OCI-LY7 (cell line): ENCODE results near the gene KIRREL3. TPM values are rescaled to one million over a fixed set of nuclear protein-coding genes. Genes with fewer than 3 reads are reported as not detected.

Experiments
- BruUV-seq: library from RNA; stranded (reverse); fragments of 400-500 nt; replicated peaks from 2 replicates; lab custom pipeline; 2021; lab: Mats Ljungman, UMichigan
- CTCF ChIA-PET: fragments of 300-600 bp; sonication (Branson Sonifier 250); formaldehyde crosslinking; loops from one replicate; lab custom pipeline; 2022; ENCODE audit warnings: antibody characterized with exemption; ENCODE audit not compliant: unreplicated experiment; lab: Charles Lee
- POLR2A ChIA-PET: fragments of 300-600 bp; sonication (Branson Sonifier 250); formaldehyde crosslinking; loops from one replicate; lab custom pipeline; 2022; ENCODE audit warnings: antibody characterized with exemption; lab: Charles Lee
- DNase-seq: peaks from one replicate; pipeline ENCODE4 v3.0.0-alpha.2; 2015; ENCODE audit warnings: low spot score
- H2AFZ ChIP-seq: fragments of 200-600 bp; sonication (generic), shearing (Covaris generic); 2 replicates; pipeline ENCODE4 v1.6.1; 2014; ENCODE audit warnings: mild to moderate bottlenecking, antibody characterized with exemption, low read length, moderate library complexity
- H3K27ac ChIP-seq: fragments of 200-600 bp; sonication (generic); 2 replicates; pipeline ENCODE4 v1.5.1; 2014; ENCODE audit warnings: mixed run types, low read depth, mild to moderate bottlenecking, moderate library complexity, low read length, inconsistent platforms; ENCODE audit not compliant: poor library complexity, severe bottlenecking
- H3K36me3 ChIP-seq: fragments of 200-600 bp; sonication (generic); 2 replicates; pipeline ENCODE4 v1.6.1; 2014; ENCODE audit warnings: mild to moderate bottlenecking, antibody characterized with exemption, low read length, moderate library complexity, mixed read lengths; ENCODE audit not compliant: insufficient read depth
- H3K4me1 ChIP-seq: fragments of 200-600 bp; sonication (generic); 2 replicates; pipeline ENCODE4 v1.5.1; 2014; ENCODE audit warnings: mild to moderate bottlenecking, low read length; ENCODE audit not compliant: insufficient read depth, poor library complexity, severe bottlenecking
- H3K4me2 ChIP-seq: fragments of 200-600 bp; sonication (generic); 2 replicates; pipeline ENCODE4 v1.6.1; 2014; ENCODE audit warnings: mild to moderate bottlenecking, low read length
- H3K4me3 ChIP-seq: fragments of 200-600 bp; sonication (generic); 2 replicates; pipeline ENCODE4 v1.5.1; 2014; ENCODE audit warnings: mild to moderate bottlenecking, low read depth, low read length; ENCODE audit not compliant: poor library complexity, severe bottlenecking
- H3K79me2 ChIP-seq: fragments of 200-600 bp; sonication (generic); 2 replicates; pipeline ENCODE4 v1.6.1; 2016; ENCODE audit warnings: low read depth, mild to moderate bottlenecking, low read length, moderate library complexity, mixed read lengths; ENCODE audit not compliant: insufficient read depth
- H3K9me2 ChIP-seq: fragments of 200-600 bp; sonication (generic); 2 replicates; pipeline ENCODE4 v1.6.1; 2016; ENCODE audit warnings: mild to moderate bottlenecking, low read length, mixed read lengths; ENCODE audit not compliant: insufficient read depth
- H3K9me3 ChIP-seq: fragments of 200-600 bp; sonication (generic); 2 replicates; pipeline ENCODE4 v1.6.1; 2014; ENCODE audit warnings: mild to moderate bottlenecking, mixed run types, low read length, mixed read lengths
- H4K20me1 ChIP-seq: fragments of 200-600 bp; sonication (generic); 2 replicates; pipeline ENCODE4 v1.6.1; 2014; ENCODE audit warnings: mild to moderate bottlenecking, antibody characterized with exemption, low read length, moderate library complexity, mixed read lengths; ENCODE audit not compliant: insufficient read depth
- EZH2phosphoT487 ChIP-seq: fragments of 200-600 bp; sonication (generic); IDR thresholded peaks from 2 replicates; pipeline ENCODE4 v1.6.1; 2018; ENCODE audit warnings: low read depth, borderline replicate concordance, mild to moderate bottlenecking, mixed run types, antibody characterized with exemption, low read length, moderate library complexity, mixed read lengths
- intact Hi-C: fragments of 100-400 bp; cut with micrococcal nuclease; formaldehyde crosslinking; loops from one replicate; pipeline ENCODE4 v1.10.0; 2022; ENCODE audit not compliant: unreplicated experiment
- total RNA-seq, 2 experiments: library from RNA; depleted of rRNA in 1 of 2; stranded (reverse); fragments of >200 nt in 1 of 2; shearing (Covaris generic) in 1 of 2; gene quantifications; 2 replicates each; pipeline ENCODE4 v1.2.3, GENCODE V29; 2014 to 2022
- TF ChIP-seq, protein P1 (sequence below): fragments of 200-600 bp; sonication (generic); conservative IDR thresholded peaks from 2 replicates; pipeline ENCODE4 v1.5.1; 2014; ENCODE audit warnings: mild to moderate bottlenecking, antibody characterized with exemption, low read length, moderate library complexity, mixed read lengths

Gene KIRREL3
- total RNA-seq, 2 experiments from 2014 or later = not detected

DNA sequence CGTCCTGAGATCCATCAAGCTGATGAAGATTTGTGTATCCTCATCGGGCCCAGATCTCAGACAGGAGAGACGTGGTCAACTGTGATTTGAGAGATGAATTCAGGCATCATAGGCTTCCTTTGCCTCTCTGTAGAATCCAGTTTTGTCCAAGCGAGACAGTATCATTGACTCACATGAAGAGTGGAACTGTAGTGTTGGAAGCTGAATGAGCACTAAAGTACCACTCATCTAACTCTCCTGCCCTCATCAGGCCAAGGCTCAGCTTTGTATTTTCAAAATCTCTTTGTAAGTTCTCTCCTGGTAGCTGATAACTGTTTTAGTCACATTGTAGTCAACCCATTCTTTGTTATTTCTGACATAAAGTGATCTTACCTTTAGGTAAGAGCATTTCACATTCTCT is 85.1 kb downstream of the KIRREL3 start:
- H3K4me2 ChIP-seq = no peak overlapping the region
- TF ChIP-seq EZH2phosphoT487 = no peak
- TF ChIP-seq, protein P1, sequence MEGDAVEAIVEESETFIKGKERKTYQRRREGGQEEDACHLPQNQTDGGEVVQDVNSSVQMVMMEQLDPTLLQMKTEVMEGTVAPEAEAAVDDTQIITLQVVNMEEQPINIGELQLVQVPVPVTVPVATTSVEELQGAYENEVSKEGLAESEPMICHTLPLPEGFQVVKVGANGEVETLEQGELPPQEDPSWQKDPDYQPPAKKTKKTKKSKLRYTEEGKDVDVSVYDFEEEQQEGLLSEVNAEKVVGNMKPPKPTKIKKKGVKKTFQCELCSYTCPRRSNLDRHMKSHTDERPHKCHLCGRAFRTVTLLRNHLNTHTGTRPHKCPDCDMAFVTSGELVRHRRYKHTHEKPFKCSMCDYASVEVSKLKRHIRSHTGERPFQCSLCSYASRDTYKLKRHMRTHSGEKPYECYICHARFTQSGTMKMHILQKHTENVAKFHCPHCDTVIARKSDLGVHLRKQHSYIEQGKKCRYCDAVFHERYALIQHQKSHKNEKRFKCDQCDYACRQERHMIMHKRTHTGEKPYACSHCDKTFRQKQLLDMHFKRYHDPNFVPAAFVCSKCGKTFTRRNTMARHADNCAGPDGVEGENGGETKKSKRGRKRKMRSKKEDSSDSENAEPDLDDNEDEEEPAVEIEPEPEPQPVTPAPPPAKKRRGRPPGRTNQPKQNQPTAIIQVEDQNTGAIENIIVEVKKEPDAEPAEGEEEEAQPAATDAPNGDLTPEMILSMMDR = no peak
- no TSS peak for BruUV-seq
- CTCF ChIA-PET = no interaction called here
- H3K9me3 ChIP-seq = no peaks in the 10 kb centered on the region
- no peak overlapping the region for H2AFZ ChIP-seq
- no peaks in the 10 kb centered on the region for H3K79me2 ChIP-seq
- intact Hi-C loops = no loop called here
- DNase-seq = no peak
- no peaks in the 10 kb centered on the region for H4K20me1 ChIP-seq
- H3K36me3 ChIP-seq = no peaks in the 10 kb centered on the region
- no peak overlapping the region for H3K27ac ChIP-seq
- POLR2A ChIA-PET = interaction anchor here (0.7 kb wide), 1 partner anchor 53 kb away, joined by 5 read pairs; no protein-coding TSS in a partner anchor
- no peaks in the 10 kb centered on the region for H3K9me2 ChIP-seq
- no peaks in the 10 kb centered on the region for H3K4me1 ChIP-seq
- no peak overlapping the region for H3K4me3 ChIP-seq

DNA sequence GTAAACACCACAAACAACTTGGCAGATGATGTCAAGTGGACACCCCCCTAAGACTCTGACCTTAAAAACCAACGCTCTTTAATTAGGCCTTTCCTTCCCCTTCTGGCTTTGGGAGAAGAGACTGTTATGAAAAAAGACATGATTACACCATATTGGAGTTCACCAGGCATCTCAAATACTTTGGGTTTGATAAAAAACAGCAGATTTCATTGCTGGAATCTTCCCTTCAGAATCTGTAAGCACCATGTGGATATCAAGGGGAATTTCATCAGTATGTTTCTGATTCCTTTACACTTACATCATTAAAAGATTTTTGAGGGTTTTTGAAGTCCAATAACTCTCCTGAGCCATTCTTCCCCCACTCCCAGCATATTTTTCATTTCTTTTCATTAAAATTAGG is 85.6 kb downstream of the KIRREL3 start:
- no peaks in the 10 kb centered on the region for H3K36me3 ChIP-seq
- no peaks in the 10 kb centered on the region for H3K79me2 ChIP-seq
- ChIA-PET POLR2A (interaction anchor here (0.7 kb wide), 1 partner anchor 54 kb away, joined by 5 read pairs; no protein-coding TSS in a partner anchor), CTCF (no interaction called here)
- no peak overlapping the region for H3K4me3 ChIP-seq
- H3K9me2 ChIP-seq = no peaks in the 10 kb centered on the region
- intact Hi-C loops = no loop called here
- no peaks in the 10 kb centered on the region for H3K4me1 ChIP-seq
- H2AFZ ChIP-seq = no peak overlapping the region
- DNase-seq = no peak
- no peaks in the 10 kb centered on the region for H3K9me3 ChIP-seq
- no TSS peak for BruUV-seq
- H3K27ac ChIP-seq = no peak overlapping the region
- TF ChIP-seq, protein P1 = no peak
- TF ChIP-seq EZH2phosphoT487 = no peak
- no peak overlapping the region for H3K4me2 ChIP-seq
- H4K20me1 ChIP-seq = no peaks in the 10 kb centered on the region

DNA sequence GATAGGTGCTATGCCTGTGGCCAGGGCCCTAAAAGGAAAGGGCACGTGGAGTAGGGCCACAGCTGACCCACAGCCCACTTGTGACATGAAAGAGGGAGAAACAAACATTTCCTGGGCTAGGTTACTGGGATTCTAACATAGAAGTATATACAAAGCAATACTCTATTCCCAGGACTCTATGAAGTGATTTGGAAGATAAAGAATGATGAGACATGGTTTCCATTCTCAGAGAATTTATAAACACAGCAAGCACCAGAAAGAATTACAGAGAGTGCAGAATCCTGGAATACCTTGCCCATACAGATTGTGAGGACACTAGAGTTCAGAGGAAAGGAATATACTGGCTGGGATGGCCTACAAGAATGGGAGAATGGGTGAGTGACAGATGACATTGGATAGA is 86.4 kb downstream of the KIRREL3 start:
- Histone ChIP-seq H3K27ac (no peak overlapping the region), H3K4me1 (no peaks in the 10 kb centered on the region), H4K20me1 (no peaks in the 10 kb centered on the region), H3K36me3 (no peaks in the 10 kb centered on the region), H3K9me2 (no peaks in the 10 kb centered on the region), H2AFZ (no peak overlapping the region), H3K4me2 (no peak overlapping the region), H3K79me2 (no peaks in the 10 kb centered on the region), H3K9me3 (no peaks in the 10 kb centered on the region), H3K4me3 (no peak overlapping the region)
- ChIA-PET CTCF (no interaction called here), POLR2A (no interaction called here)
- no peak for DNase-seq
- TF ChIP-seq EZH2phosphoT487 = no peak
- TF ChIP-seq, protein P1 = no peak
- intact Hi-C loops = no loop called here
- no TSS peak for BruUV-seq
